AG10803 (cell line): ENCODE data around the gene CCDC127.

Experiments
- DNase-seq: peaks from one replicate; pipeline ENCODE4 v3.0.0; 2010; ENCODE audit warnings: low read depth
- H3K4me3 ChIP-seq: 2 replicates; pipeline ENCODE4 v1.5.1; 2011; ENCODE audit warnings: mild to moderate bottlenecking, low read length, control low read depth
- TF ChIP-seq, protein P1 (sequence below): conservative IDR thresholded peaks from 2 replicates; pipeline ENCODE4 v1.5.1; 2011; ENCODE audit warnings: mild to moderate bottlenecking, low read length, control low read depth, inconsistent platforms

The CCDC127 gene

DNA sequence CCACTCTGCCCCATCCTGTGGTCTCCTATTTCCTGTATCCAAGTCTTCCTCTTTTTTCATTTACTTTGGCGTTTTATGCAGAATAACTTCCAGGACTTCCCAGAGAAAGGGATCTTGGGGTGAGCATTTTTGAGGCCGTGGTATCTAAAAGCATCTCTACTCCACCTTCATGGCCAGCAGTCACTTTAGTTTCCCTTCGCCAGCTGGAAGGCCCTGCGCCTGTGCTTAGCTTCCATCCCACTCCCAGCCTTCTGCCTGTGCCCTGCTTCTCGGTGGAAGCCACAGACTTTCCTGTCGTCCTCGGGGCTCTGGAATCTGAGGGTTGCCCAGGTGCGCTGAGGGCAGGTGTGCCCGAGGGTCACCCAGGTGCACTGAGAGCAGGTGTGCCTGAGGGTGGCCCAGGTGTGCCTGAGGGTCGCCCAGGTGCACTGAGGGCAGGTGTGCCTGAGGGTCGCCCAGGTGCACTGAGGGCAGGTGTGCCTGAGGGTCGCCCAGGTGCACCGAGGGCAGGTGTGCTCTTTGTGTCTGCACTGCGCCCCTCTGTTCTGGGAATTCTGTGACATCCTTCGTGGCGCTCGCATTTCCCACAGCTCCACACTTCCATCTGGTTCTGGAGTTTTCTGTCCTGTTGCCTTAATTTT lies 59.0 kb downstream of the CCDC127 start:
- TF ChIP-seq, protein P1, sequence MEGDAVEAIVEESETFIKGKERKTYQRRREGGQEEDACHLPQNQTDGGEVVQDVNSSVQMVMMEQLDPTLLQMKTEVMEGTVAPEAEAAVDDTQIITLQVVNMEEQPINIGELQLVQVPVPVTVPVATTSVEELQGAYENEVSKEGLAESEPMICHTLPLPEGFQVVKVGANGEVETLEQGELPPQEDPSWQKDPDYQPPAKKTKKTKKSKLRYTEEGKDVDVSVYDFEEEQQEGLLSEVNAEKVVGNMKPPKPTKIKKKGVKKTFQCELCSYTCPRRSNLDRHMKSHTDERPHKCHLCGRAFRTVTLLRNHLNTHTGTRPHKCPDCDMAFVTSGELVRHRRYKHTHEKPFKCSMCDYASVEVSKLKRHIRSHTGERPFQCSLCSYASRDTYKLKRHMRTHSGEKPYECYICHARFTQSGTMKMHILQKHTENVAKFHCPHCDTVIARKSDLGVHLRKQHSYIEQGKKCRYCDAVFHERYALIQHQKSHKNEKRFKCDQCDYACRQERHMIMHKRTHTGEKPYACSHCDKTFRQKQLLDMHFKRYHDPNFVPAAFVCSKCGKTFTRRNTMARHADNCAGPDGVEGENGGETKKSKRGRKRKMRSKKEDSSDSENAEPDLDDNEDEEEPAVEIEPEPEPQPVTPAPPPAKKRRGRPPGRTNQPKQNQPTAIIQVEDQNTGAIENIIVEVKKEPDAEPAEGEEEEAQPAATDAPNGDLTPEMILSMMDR = no peak
- H3K4me3 ChIP-seq = no peak overlapping the region

DNA sequence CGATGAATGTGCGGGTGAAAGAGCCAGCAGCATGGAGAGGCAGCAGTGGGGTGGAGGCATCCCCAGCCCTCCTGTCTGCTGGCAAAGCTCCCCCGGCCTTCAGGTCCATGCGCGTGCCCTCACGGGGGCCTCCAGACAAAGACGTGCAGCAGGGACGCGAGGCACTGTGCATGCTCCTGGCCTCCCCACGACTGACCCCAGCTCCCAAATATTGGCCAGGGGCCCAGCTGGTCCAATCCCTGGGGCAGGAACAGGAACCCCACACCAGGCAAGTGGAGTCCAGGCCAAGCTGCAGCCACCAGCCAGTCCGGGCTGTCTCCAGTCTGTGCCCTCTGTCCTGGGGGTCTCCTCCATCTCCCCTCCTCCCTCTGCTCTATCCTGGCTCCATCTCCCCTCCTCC lies 60.2 kb downstream of the CCDC127 start:
- TF ChIP-seq, protein P1 = no peak
- H3K4me3 ChIP-seq = no peak overlapping the region
- DNase-seq = no peak

More for the DNA sequence above, 59.0 kb downstream of the CCDC127 start:
- no peak for DNase-seq

DNA sequence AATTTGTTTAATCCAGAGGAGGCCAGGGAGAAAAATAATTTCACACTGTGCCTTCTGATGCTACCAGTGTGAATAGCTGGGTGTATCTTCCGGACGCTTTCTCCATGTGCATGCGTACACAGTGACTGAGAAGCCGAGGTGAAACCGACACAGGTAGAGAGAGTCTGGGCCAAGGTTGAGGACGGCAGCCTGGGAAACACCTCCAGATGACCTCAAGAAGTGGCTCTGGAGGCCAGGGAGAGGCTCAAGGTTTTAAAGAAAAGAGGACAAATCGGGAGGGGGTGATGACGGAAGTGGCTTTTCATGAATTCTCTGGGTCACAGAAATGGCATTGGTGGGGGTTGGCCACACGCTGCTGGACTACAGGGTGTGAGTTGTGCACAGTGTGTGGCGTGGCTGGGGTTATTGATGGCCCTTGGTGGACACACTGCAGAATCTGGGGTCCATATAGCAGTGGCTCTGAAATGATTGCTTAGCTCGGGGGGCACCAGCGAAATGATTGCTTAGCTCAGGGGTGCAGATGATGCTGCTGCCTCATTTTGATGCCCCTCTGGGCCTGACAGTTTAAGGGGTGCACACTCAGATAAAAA lies 60.7 kb downstream of the CCDC127 start:
- DNase-seq = no peak
- TF ChIP-seq, protein P1 = no peak
- H3K4me3 ChIP-seq = no peak overlapping the region

DNA sequence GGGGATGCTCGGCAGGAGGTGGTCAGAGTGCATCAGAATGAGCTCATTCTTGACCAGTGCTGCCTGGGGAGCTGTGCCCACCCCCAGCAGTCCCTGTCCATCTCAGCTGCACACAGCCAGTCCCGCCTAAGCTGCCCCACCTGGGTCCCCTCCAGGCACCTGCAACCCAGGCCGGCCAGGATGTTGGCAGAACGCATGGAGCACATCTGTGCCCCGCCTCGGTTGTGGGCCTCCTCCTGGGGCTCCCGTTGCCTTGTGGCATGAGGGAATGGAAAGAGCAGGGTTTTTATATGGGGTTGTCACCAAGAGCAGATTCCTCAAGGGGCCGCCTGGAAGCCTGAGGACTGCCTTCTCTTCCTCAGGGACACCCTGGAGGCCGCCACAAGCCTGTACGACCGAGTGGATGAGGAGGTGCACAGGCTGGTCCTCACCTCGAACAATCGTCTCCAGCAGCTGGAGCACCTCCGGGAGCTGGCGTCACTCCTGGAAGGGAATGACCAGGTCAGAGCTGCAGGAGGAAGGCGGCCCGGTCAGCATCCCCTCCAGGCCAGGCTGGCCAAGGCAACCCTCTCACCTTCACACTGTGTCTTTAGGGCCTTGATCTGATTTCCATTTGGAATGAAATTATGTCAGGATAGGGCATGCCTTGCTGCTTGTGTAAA lies 61.4 kb downstream of the CCDC127 start:
- no peak for DNase-seq
- TF ChIP-seq, protein P1 = no peak
- H3K4me3 ChIP-seq = no peak overlapping the region

DNA sequence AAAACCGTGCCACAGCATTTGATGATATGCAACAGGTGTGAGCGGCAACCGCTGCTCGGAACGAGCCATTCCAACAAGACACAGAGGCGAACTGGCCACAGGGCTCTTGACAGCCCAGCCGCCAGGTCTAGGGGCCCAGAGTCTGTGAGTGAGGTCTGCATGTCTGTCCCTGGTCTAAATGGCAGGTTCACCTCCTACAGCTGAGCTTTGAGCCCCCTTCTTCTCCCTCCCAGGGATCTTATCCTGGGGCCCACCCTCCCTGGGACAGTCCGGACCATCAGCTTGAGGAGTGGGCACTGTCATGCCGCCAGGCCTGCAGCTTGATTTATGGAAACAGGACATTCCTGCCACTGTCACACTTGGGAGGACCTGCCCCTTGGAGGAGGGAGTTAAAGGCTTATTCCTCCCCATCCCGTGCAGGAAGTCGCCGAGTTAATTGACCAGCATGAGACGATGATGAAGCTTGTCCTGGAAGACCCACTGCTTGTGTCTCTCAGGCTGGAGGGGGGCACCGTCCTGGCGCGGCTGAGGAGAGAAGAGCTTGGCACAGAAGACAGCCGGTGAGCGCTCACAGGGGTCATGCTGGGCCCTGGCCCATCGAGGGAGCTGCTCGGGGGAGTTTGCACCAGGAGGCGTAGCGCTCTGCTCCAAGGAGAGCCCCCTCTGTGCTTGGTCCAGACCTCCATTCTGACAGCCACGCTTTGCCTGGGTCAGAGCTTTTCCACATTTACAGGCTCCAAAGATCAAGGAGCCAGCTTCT lies 62.1 kb downstream of the CCDC127 start:
- DNase-seq = no peak

DNA sequence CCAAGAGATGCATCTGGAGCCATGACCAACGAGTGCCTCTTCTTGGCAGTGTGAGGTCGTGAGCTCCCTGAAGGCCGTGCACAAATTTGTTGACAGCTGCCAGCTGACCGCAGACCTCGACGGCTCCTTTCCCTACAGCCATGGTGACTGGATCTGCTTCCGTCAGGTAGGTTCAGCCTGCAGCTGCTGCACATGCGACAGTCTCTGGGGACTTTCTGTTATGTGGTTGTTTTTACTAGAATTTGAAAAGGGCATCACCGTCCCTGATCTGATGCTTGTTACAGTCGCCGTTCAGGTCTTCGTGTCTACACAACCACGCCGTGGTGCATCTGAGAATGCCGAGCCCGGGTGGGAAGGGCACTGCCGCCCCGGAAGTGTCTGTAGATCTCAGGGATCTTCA lies 63.1 kb downstream of the CCDC127 start:
- no peak for DNase-seq
- no peak overlapping the region for H3K4me3 ChIP-seq
- TF ChIP-seq, protein P1 = no peak

More for the DNA sequence above, 62.1 kb downstream of the CCDC127 start:
- TF ChIP-seq, protein P1 = no peak
- no peak overlapping the region for H3K4me3 ChIP-seq
